ENCODE results near the gene NDUFA11.

DNA sequence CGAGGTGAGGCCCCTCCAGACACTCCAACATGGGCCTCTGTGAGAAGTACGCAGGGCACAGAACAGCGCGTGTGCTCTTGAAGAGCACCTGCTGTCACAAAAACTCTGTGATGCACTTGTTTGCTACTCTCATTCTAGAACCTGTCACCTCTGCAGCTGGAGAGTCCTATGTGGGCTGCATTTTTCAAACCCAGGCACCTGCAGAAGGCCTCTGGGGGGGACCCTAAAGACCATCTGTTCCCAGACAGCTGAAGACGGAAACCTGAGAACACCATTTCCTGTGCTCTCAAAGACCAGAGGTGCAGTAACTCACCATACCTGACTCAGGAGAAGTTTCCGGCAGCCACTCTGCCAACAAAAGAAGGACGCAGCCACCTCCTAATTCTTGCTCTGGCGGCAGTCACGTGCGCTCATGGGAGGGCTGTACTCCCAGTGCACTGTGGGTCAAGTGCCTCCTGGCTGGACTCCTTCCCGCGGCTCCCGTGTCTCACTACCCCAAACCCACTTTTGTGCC, 46.3 kb upstream of the NDUFA11 start:
- TF ChIP-seq, protein P1, sequence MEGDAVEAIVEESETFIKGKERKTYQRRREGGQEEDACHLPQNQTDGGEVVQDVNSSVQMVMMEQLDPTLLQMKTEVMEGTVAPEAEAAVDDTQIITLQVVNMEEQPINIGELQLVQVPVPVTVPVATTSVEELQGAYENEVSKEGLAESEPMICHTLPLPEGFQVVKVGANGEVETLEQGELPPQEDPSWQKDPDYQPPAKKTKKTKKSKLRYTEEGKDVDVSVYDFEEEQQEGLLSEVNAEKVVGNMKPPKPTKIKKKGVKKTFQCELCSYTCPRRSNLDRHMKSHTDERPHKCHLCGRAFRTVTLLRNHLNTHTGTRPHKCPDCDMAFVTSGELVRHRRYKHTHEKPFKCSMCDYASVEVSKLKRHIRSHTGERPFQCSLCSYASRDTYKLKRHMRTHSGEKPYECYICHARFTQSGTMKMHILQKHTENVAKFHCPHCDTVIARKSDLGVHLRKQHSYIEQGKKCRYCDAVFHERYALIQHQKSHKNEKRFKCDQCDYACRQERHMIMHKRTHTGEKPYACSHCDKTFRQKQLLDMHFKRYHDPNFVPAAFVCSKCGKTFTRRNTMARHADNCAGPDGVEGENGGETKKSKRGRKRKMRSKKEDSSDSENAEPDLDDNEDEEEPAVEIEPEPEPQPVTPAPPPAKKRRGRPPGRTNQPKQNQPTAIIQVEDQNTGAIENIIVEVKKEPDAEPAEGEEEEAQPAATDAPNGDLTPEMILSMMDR (IDR thresholded peaks at IDR 0.05; ENCODE audit: insufficient read depth, low read length, poor library complexity, severe bottlenecking), result no peak
- TF ChIP-seq EZH2phosphoT487 (conservative IDR thresholded peaks at IDR 0.05; ENCODE audit: low read length), result no peak

All from SU-DHL-6 (cell line).